AG04449 (cell line): Measurements from ENCODE around the gene MYADM.
A peak's percentile ranks its signal among the peaks of the same experiment; 100 is the strongest.

ENCODE experiments used
- CTCF ChIA-PET: fragments of 350-600 bp; formaldehyde crosslinking; extraction: SDS; loops from one replicate; lab custom pipeline; 2021; ENCODE audit warnings: antibody characterized with exemption; lab: Yijun Ruan, JAX
- POLR2A ChIA-PET: fragments of 400-600, 350-600 bp; formaldehyde crosslinking; extraction: SDS; loops from one replicate; lab custom pipeline; 2020; ENCODE audit warnings: antibody characterized with exemption, inconsistent platforms; lab: Yijun Ruan, JAX
- DNase-seq: peaks from one replicate; pipeline ENCODE4 v3.0.0-alpha.2; 2010; ENCODE audit warnings: low read depth, low spot score
- H3K4me3 ChIP-seq: 2 replicates; pipeline ENCODE4 v1.5.1; 2011; ENCODE audit warnings: low read depth, mild to moderate bottlenecking, control low read depth, low read length
- TF ChIP-seq, protein P1 (sequence below): IDR thresholded peaks from one replicate; pipeline ENCODE4 v1.5.1; 2011; ENCODE audit warnings: mild to moderate bottlenecking, moderate library complexity, low read length, control low read depth, inconsistent platforms; ENCODE audit not compliant: insufficient read depth; ENCODE audit errors: missing control alignments

The MYADM gene

DNA sequence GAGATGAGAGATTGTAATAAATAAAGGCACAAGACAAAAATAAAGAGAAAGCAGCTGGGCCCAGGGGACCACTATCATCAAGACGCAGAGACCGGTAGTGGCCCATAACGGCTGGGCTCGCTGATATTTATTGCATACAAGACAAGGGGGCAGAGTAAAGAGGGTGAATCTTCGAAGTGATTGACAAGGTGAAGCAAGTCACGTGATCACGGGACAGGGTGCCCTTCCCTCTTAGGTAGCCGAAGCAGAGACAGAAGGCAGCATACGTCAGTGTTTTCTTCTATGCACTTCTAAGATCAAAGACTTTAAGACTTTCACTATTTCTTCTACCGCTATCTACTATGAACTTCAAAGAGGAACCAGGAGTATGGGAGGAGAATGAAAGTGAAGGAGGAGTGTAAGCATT, 9.7 kb downstream of the MYADM start:
- POLR2A ChIA-PET = interaction anchor here (2.0 kb wide), 1 partner anchor 10 kb away, joined by 16 read pairs; the partner anchor contains the start of gene MYADM
- no peak overlapping the region for H3K4me3 ChIP-seq
- TF ChIP-seq, protein P1, sequence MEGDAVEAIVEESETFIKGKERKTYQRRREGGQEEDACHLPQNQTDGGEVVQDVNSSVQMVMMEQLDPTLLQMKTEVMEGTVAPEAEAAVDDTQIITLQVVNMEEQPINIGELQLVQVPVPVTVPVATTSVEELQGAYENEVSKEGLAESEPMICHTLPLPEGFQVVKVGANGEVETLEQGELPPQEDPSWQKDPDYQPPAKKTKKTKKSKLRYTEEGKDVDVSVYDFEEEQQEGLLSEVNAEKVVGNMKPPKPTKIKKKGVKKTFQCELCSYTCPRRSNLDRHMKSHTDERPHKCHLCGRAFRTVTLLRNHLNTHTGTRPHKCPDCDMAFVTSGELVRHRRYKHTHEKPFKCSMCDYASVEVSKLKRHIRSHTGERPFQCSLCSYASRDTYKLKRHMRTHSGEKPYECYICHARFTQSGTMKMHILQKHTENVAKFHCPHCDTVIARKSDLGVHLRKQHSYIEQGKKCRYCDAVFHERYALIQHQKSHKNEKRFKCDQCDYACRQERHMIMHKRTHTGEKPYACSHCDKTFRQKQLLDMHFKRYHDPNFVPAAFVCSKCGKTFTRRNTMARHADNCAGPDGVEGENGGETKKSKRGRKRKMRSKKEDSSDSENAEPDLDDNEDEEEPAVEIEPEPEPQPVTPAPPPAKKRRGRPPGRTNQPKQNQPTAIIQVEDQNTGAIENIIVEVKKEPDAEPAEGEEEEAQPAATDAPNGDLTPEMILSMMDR = no peak
- CTCF ChIA-PET = interaction anchor here (1.0 to 2.3 kb wide), 3 partner anchors 24 to 147 kb away, joined by 3 to 8 read pairs (median 4); no protein-coding TSS in a partner anchor
- DNase-seq = no peak

DNA sequence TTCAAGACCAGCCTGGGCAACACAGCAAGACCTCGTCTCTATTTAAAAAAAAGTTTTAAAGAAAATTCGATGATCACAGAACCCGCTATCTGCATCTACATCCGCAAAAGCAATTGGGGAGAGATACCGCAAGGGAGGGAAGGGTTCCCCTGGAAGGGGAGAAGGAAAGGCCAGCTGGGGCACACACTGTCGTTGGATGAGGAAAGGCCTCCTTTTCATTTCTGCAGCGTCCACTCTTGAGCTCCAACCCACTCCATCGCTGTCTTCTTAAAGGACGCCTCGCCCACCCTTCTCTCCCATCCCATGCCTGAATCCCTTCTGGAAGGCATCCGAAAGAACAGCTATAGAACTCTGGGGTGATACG, 11.1 kb downstream of the MYADM start:
- H3K4me3 ChIP-seq = peak overlapping the region; percentile 64
- no peak for DNase-seq
- TF ChIP-seq, protein P1 = no peak
- POLR2A ChIA-PET = interaction anchor here (1.1 to 1.4 kb wide), 2 partner anchors 11 to 13 kb away, joined by 3 to 7 read pairs; partner anchors contain the start of gene MYADM
- CTCF ChIA-PET = interaction anchor here (0.7 to 1.6 kb wide), 4 partner anchors 8 to 153 kb away, joined by 3 to 5 read pairs (median 4); no protein-coding TSS in a partner anchor

DNA sequence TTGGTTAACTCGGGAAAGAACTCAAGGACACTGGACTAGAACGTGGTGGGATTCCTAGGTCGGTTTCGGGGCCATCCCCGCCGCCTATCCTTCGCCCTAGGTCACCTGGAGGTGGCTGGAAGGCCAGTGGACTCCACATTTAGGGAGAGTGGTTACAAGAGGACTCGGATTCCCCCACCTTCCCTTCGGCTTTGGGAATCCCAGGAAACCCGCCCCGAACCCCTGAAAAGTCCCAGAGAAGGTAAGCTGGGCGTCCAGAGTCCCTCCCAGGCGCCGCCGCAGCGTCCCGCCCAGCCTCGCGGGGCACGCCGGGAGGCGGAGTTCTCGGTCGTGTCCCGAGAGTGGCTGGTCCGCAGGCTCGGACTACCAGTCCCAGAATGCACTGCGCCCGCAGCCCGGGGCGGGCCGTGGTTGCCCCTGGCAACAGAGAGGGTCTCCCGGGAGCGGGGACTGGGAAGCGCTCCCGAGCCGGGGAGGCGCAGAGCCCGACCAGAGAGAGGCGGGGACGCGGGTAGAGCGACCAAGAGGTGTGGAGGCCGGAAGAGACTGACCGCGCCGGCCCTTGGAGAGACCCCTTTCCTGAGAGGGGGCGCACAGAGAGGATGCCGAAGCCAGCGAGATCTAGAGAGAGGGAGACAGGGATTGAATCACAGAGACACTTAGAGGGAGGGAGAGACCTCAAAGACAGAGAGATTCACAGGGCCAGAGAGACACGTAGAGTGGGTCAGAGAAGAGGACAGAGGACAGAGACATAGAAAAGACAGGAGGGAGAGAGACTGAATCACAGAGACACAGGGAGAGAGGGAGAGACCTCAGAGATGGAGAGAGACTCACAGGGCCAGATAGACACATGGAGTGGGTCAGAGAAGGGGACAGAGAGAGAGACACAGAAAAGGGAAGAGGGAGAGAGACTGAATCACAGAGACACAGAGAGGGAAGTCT, 11.7 kb downstream of the MYADM start:
- CTCF ChIA-PET = interaction anchor here (0.7 to 1.6 kb wide), 4 partner anchors 9 to 152 kb away, joined by 3 to 5 read pairs (median 4); no protein-coding TSS in a partner anchor
- peak overlapping the region; percentile 64 for H3K4me3 ChIP-seq
- POLR2A ChIA-PET = interaction anchor here (1.1 to 1.4 kb wide), 2 partner anchors 12 to 13 kb away, joined by 3 to 7 read pairs; partner anchors contain the start of gene MYADM
- TF ChIP-seq, protein P1 = no peak
- DNase-seq = no peak

DNA sequence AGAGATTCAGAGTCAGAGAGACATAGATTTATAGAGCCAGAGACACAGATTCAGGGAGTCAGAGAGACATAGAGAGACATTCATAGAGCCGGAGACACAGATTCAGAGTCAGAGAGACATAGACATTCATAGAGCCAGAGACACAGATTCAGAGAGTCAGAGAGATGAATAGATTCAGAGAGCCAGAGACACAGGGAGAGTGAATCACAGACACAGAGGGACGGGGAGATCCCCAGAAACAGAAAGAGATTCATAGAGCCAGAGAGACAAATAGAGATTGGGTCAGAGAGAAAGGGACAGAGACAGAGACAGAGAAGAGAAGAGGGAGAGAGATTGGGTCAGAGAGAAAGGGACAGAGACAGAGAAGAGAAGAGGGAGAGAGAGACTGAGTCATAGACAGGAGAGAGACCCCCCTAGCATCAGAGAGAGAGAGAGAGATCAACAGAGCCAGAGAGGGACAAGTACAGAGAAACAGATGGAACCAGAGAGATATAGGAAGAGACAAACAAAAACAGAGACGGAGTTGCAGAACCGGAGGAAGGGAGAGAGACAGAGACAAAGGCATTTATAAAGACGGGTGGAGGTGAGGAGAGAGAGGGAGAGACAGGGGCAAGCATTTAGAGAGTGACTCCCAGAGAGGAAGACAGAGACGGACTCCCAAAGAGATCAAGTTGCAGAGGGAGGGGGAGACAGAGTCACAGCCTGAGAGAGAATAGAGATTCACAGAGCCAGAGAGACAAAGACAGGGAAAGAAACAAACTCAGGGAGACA, 13.2 kb downstream of the MYADM start:
- TF ChIP-seq, protein P1 = no peak
- no peak for DNase-seq
- CTCF ChIA-PET = interaction anchor here (1.1 to 1.6 kb wide), 2 partner anchors 15 to 111 kb away, joined by 3 to 4 read pairs; no protein-coding TSS in a partner anchor
- POLR2A ChIA-PET = no interaction called here
- H3K4me3 ChIP-seq = peak overlapping the region; percentile 46

DNA sequence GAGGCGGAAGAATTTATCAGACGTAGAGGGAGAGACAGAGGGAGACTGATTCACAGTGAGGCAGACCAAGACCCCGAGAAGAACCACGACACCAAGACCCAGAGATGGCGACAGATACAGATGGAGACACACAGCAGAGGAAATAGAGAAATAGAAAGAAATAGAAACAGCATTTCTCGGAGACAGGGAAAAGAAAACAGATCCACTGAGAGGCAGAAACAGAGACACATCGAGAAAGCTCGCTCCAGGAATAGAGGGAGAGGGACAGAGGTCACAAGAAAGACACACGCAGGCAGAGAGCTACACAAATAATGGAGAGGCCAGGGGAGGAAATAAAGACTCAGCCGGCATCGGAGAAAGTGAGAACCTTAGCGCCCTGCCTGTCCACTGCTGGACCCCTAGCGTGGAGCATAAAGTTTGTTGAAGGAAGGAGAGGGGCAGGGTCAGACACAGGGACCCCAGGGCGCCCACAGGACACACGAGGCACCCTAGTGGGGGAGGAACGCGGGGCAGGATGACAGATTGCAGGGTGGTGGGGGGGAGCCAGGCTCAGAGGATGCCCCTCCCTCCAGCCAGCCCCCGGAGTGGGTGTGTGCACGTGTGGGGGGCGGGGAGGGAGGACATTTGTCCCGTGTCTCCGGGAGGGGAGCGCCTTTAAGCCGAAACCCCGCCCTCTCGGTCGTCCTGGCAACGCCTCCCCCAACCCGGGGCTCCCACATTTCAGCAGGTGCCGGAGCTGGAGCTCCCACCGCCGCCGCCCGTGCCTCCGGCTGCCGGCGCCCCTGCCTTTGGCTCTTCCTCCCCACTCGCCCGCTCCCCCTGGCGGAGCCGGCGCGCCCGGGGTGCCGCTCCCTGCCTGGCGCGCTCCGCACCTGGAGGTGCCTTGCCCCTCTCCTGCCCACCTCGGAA, 14.1 kb downstream of the MYADM start, which contains the start of gene PRKCG:
PRKCG (plus strand) TSS at position 716 of the 909 bp plus-strand sequence. CDS start 298 bp downstream, outside the sequence.
- H3K4me3 ChIP-seq = peak within 1 kb of the TSS; percentile 46
- TF ChIP-seq, protein P1 = peak; percentile 54
- ChIA-PET POLR2A (no interaction called here), CTCF (interaction anchor here (0.8 to 1.6 kb wide), 4 partner anchors 15 to 111 kb away, joined by 3 to 4 read pairs (median 4); no protein-coding TSS in a partner anchor)
- no peak for DNase-seq
